ENCODE data around the gene CSF3R.
A peak's percentile ranks its signal among the peaks of the same experiment; 100 is the strongest.
"Not testable (repeated sequence)": the region's sequence is repeated elsewhere in the genome, so short reads cannot be mapped to it uniquely, and the experiment has no call there.

Gene CSF3R

GRCh38 chr1:36481091-36481490 lies 1.6 kb downstream of the CSF3R start:
- DNase-seq, result no peak

GRCh38 chr1:36480161-36480560 lies 2.6 kb downstream of the CSF3R start:
- no peak for DNase-seq

GRCh38 chr1:36479505-36480051 lies 3.1 kb downstream of the CSF3R start:
- no peak for DNase-seq

- DNase-seq, result not testable (repeated sequence)
These were observed 5.1 kb downstream of the CSF3R start for GRCh38 chr1:36477615-36478014.

GRCh38 chr1:36476945-36477344 lies 5.8 kb downstream of the CSF3R start:
- no peak for DNase-seq

GRCh38 chr1:36475910-36476604 lies 6.7 kb downstream of the CSF3R start:
- DNase-seq, result no peak

- no peak for DNase-seq
These were observed 7.4 kb downstream of the CSF3R start for GRCh38 chr1:36475341-36475740.

GRCh38 chr1:36472656-36473055 lies 10.1 kb downstream of the CSF3R start:
- DNase-seq, result no peak

GRCh38 chr1:36471830-36472641 lies 10.7 kb downstream of the CSF3R start:
- DNase-seq, result no peak

GRCh38 chr1:36469163-36469562 lies 13.6 kb downstream of the CSF3R start:
- no peak for DNase-seq

- DNase-seq, result no peak
These were observed 14.8 kb downstream of the CSF3R start for GRCh38 chr1:36467700-36468455.

GRCh38 chr1:36467027-36467410 lies 15.7 kb downstream of the CSF3R start:
- DNase-seq, result no peak

GRCh38 chr1:36466370-36467026 lies 16.2 kb downstream of the CSF3R start:
- DNase-seq, result no peak

- no peak for DNase-seq
These were observed 16.9 kb downstream of the CSF3R start for GRCh38 chr1:36465731-36466369.

GRCh38 chr1:36464605-36465393 lies 17.9 kb downstream of the CSF3R start:
- DNase-seq, result peak; percentile 54

GRCh38 chr1:36463803-36464604 lies 18.7 kb downstream of the CSF3R start, which contains the start of gene MRPS15:
TSS of gene MRPS15 (minus strand) at chr1:36464384. CDS start at chr1:36464275, 109 bp downstream.
- DNase-seq, result peak; percentile 92

GRCh38 chr1:36463463-36463802 lies 19.3 kb downstream of the CSF3R start:
- DNase-seq, result no peak

- no peak for DNase-seq
These were observed 23.8 kb downstream of the CSF3R start for GRCh38 chr1:36458910-36459309.

GRCh38 chr1:36457691-36458090 lies 25.0 kb downstream of the CSF3R start:
- DNase-seq, result no peak

- DNase-seq, result no peak
These were observed 26.3 kb downstream of the CSF3R start for GRCh38 chr1:36456391-36456928.

Measured in NCI-H1092 (cell line).